ENCODE measurements around the gene CA5A. TPM values are rescaled to one million over a fixed set of nuclear protein-coding genes. Genes with fewer than 3 reads are reported as not detected.
A peak's percentile ranks its signal among the peaks of the same experiment; 100 is the strongest.

CA5A gene
- total RNA-seq, 1 experiment from 2014 or later = not detected

DNA sequence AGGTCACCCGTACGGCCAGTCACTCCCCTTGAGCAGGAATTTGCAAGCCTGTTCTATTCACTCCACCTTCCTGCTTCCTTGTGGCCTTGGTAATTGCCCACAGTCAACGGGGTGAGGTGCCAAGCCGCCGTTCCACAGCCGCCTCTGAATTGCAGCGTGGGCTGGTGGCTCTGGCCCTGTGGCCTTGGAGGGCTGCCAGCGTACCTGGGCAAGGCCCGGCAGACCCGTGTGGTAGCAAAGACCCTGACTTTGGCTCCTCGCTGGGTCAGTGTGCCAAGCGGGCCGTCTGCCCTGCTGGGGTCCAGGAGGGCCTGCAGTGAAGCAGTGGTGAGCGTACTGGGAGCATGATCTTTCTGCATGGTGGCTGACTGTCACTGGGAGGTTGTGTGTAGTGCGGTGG, 18.5 kb upstream of the CA5A start:
- Histone ChIP-seq H3K27me3 (ENCODE audit: low read length) (no peaks in the 10 kb centered on the region), H2AFZ (ENCODE audit: low read length) (no peak overlapping the region), H3K4me1 (ENCODE audit: low read length) (peaks cover 22% of the 10 kb centered on the region), H3K4me2 (ENCODE audit: low read depth, low read length, poor library complexity, severe bottlenecking) (no peak overlapping the region), H3K9me3 (ENCODE audit: low read length) (no peaks in the 10 kb centered on the region), H3K79me2 (ENCODE audit: low read length) (peaks cover 83% of the 10 kb centered on the region), H3K9me2 (replicated peaks; ENCODE audit: insufficient read depth, low read length) (no peaks in the 10 kb centered on the region), H4K20me1 (ENCODE audit: insufficient read depth, low read depth, low read length) (no peaks in the 10 kb centered on the region; the same call in 1 of the 2 replicates), H3K4me3 (ENCODE audit: low read length) (no peak overlapping the region), H3K9ac (ENCODE audit: low read length) (no peak overlapping the region), H3K36me3 (ENCODE audit: insufficient read depth, low read length) (peaks cover 6% of the 10 kb centered on the region; the same call in 1 of the 2 replicates), H3K27ac (ENCODE audit: low read length) (no peak overlapping the region)
- no peak for DNase-seq

DNA sequence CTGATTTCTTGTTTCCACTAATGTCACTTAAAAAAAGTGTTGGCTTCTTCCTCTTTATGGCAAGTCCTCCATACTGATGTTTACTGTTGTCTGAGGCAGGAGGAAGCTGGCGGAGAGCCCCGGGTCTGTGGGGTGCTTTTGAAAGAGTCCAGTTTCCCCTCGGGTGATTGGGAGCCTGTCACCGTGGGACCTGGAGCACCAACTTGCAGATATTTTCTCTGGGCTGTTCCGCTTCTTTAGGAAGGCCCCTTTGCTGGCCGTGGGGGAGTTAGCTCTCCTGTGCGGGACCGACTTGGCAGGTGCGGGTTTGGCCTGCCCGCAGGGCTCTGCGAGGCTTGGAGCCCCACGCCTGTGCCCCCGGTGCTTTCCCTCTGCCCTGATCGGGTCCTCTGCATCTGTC, 18.0 kb upstream of the CA5A start:
- Histone ChIP-seq H3K4me1 (ENCODE audit: low read length) (peaks cover 22% of the 10 kb centered on the region), H2AFZ (ENCODE audit: low read length) (no peak overlapping the region), H3K4me2 (ENCODE audit: low read depth, low read length, poor library complexity, severe bottlenecking) (no peak overlapping the region), H3K4me3 (ENCODE audit: low read length) (no peak overlapping the region), H3K9me3 (ENCODE audit: low read length) (no peaks in the 10 kb centered on the region), H3K27me3 (ENCODE audit: low read length) (no peaks in the 10 kb centered on the region), H3K9ac (ENCODE audit: low read length) (no peak overlapping the region), H3K36me3 (ENCODE audit: insufficient read depth, low read length) (peaks cover 6% of the 10 kb centered on the region; the same call in 1 of the 2 replicates), H3K79me2 (ENCODE audit: low read length) (peaks cover 78% of the 10 kb centered on the region), H4K20me1 (ENCODE audit: insufficient read depth, low read depth, low read length) (no peaks in the 10 kb centered on the region; the same call in 1 of the 2 replicates), H3K9me2 (replicated peaks; ENCODE audit: insufficient read depth, low read length) (no peaks in the 10 kb centered on the region), H3K27ac (ENCODE audit: low read length) (no peak overlapping the region)
- no peak for DNase-seq

DNA sequence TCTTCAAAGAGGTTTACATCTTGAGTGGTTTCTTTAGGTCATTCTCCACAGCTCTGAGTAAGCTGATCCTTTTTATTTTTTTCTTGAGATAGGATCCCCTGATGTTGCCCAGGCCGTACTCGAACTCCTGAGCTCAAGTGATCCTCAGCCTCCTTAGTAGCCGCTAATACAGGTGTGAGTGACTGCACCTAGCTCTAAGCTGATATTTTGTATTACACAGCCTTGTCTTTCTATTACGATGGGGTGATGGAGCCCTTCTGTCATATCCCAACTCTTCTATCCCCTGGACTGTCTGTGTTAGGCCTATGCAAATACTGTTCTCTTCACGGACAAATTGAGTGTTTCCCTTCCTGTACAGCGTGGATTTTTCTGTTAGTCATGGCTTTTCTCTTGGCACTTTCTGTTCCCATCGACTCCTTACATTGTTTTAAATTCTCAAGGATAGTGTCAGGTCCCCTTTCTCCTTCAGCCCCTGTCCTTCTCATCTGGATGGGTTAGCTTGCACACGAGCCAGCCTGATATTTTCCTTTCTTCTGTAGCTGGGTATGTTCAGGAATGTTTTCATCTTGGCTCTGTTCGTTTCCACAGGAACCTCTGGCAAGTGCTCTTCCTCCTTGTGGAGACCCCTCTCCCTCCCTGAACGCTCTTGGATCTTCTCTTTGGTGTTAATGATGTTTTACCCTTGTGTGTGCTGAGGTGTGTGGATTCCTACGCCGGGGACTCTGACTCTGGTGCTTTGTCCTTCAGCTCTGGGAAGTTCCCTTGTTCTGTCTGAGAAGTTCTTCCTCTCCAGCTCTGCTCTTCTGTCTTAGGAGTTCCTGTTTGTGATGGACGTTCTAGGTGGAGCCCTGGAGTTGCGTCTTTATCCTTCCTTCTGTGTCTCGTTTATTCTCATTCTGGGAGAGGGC, 17.2 kb upstream of the CA5A start:
- no peak overlapping the region for H3K4me3 ChIP-seq (ENCODE audit: low read length)

DNA sequence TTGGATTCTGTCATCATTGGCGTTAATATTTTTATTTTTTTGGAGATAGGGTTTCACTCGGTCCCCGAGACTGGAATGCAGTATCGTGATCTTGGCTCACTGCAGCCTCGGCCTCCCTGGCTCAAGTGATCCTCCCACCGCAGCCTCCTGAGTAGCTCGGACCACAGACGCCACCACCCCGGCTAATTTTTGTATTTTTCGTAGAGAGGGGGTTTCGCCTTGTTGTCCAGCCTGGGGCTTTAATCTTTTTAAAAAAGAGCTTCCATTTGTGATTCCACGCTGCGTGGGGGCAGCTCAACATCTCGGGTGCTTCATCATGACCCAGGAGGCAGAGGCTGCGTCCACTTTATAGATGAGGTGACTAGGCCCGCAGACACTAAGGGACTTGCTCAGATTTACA, 16.4 kb upstream of the CA5A start:
- Histone ChIP-seq H3K9me3 (ENCODE audit: low read length) (no peaks in the 10 kb centered on the region), H3K4me3 (ENCODE audit: low read length) (peak overlapping the region; percentile 82), H3K79me2 (ENCODE audit: low read length) (peaks cover 62% of the 10 kb centered on the region), H3K27ac (ENCODE audit: low read length) (peak overlapping the region; percentile 79), H3K4me1 (ENCODE audit: low read length) (peaks cover 22% of the 10 kb centered on the region), H3K9ac (ENCODE audit: low read length) (peak overlapping the region; percentile 95), H4K20me1 (ENCODE audit: insufficient read depth, low read depth, low read length) (no peaks in the 10 kb centered on the region; the same call in 1 of the 2 replicates), H3K36me3 (ENCODE audit: insufficient read depth, low read length) (peaks cover 6% of the 10 kb centered on the region; the same call in 1 of the 2 replicates), H2AFZ (ENCODE audit: low read length) (no peak overlapping the region), H3K9me2 (replicated peaks; ENCODE audit: insufficient read depth, low read length) (no peaks in the 10 kb centered on the region), H3K27me3 (ENCODE audit: low read length) (no peaks in the 10 kb centered on the region), H3K4me2 (ENCODE audit: low read depth, low read length, poor library complexity, severe bottlenecking) (peak overlapping the region; percentile 82)
- no peak for DNase-seq

More for the DNA sequence above, 17.2 kb upstream of the CA5A start:
- H3K27me3 ChIP-seq (ENCODE audit: low read length) = no peaks in the 10 kb centered on the region
- peak overlapping the region; percentile 82 for H3K4me2 ChIP-seq (ENCODE audit: low read depth, low read length, poor library complexity, severe bottlenecking)
- H3K79me2 ChIP-seq (ENCODE audit: low read length) = peaks cover 70% of the 10 kb centered on the region
- no peak overlapping the region for H2AFZ ChIP-seq (ENCODE audit: low read length)
- DNase-seq = peak; percentile 26
- no peak overlapping the region for H3K27ac ChIP-seq (ENCODE audit: low read length)
- peak overlapping the region; percentile 95 for H3K9ac ChIP-seq (ENCODE audit: low read length)
- peaks cover 6% of the 10 kb centered on the region; the same call in 1 of the 2 replicates for H3K36me3 ChIP-seq (ENCODE audit: insufficient read depth, low read length)
- no peaks in the 10 kb centered on the region for H3K9me2 ChIP-seq (replicated peaks; ENCODE audit: insufficient read depth, low read length)
- peaks cover 22% of the 10 kb centered on the region for H3K4me1 ChIP-seq (ENCODE audit: low read length)
- H4K20me1 ChIP-seq (ENCODE audit: insufficient read depth, low read depth, low read length) = no peaks in the 10 kb centered on the region; the same call in 1 of the 2 replicates
- no peaks in the 10 kb centered on the region for H3K9me3 ChIP-seq (ENCODE audit: low read length)

DNA sequence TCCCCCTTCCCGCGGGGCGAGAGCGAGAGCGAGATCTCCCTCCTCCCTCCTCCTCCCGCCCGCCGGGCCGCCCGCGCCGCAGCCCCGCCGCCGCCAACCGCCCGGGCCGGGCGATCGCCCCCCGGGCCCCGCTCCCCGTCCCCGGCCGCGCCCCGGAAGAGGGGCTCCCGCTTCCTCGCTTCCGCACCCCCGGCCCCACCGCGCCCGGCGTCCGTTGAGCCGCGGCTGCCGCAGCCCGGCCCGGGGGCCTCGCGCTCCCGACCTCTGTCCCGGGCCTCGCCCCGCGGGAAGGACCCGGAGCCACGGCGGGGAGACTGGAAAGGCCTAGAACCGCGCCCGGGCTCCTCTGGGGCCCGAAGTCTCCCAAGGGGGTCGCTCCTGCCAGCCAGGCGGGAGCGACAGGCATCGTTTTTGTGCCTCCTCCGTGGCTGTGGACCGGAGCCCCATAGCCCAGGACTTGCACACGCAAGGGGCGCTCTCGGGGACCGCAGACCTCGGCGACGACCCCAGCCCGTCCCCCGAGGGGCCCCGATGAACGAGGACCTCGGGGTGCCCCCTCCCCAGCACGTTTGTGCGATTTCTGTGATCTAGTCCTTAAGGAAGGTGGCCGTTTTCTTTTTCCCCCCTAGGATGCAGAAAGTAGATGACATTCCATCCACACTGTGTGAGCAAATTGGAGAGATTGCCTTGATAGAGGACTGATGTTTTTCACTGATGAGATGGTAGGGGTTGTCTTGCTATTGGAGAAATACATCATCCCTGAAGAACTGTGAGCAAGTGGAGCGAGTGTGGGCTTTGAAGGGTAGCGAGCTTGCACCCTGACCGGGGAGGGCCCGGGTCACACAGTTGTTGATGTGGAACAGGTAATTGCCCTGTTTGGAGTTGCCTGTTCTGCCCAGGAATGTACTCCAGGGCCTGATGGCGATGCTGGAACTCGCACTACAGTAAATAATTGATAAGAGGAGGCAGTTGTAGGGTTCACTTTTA, 15.5 kb upstream of the CA5A start:
- peaks cover 6% of the 10 kb centered on the region; the same call in 1 of the 2 replicates for H3K36me3 ChIP-seq (ENCODE audit: insufficient read depth, low read length)
- H3K27ac ChIP-seq (ENCODE audit: low read length) = peak overlapping the region; percentile 79
- H3K9me3 ChIP-seq (ENCODE audit: low read length) = no peaks in the 10 kb centered on the region
- H3K4me3 ChIP-seq (ENCODE audit: low read length) = peak overlapping the region; percentile 82
- DNase-seq = peak; percentile 55
- peaks cover 53% of the 10 kb centered on the region for H3K79me2 ChIP-seq (ENCODE audit: low read length)
- no peaks in the 10 kb centered on the region for H3K9me2 ChIP-seq (replicated peaks; ENCODE audit: insufficient read depth, low read length)
- no peak overlapping the region for H2AFZ ChIP-seq (ENCODE audit: low read length)
- no peaks in the 10 kb centered on the region for H3K27me3 ChIP-seq (ENCODE audit: low read length)
- no peaks in the 10 kb centered on the region; the same call in 1 of the 2 replicates for H4K20me1 ChIP-seq (ENCODE audit: insufficient read depth, low read depth, low read length)
- H3K9ac ChIP-seq (ENCODE audit: low read length) = peak overlapping the region; percentile 95
- H3K4me1 ChIP-seq (ENCODE audit: low read length) = peaks cover 22% of the 10 kb centered on the region
- peak overlapping the region; percentile 82 for H3K4me2 ChIP-seq (ENCODE audit: low read depth, low read length, poor library complexity, severe bottlenecking)

DNA sequence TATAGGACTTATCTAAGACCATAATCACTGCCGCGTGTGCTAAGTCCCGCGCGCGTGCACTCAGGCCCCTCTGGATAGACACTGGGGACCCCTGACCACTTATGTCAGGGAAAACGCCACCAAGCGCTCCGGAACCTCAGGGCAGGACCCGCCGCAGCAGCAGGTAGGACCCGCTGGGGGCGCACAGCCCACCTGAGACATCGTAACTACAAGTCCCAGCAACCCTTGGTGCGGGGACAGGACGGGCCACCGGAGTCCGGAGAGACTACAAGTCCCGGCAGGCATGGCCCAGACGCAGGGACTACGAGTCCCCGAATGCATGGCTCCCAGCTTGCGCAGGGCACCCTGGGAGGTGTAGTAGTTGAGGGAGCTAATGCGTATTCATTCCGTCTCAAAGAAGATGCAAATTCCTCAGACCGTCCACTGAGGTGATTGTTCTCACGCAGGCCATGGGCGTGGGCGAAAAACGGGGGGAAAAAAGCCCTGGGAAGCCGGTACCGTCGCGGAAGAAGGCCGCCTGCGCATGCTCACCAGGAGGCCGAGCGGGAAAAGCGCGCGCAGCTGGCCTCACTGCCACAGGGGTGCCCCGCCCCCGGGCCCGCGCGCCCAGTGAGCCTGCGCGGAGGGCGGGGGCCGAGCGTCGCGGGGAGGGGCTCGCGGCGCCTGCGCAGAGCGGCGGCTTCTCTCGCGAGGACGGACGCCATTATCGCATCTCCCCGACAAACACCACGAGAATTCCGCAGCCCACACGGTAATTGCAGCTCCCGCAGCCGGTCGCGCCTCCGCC, 14.6 kb upstream of the CA5A start, which contains the start of gene BANP:
TSS of gene BANP (plus strand) at position 670 of the 787 bp plus-strand sequence. CDS start 23,682 bp downstream, outside the sequence.
- Histone ChIP-seq H3K27ac (ENCODE audit: low read length) (peak within 1 kb of the TSS; percentile 79), H4K20me1 (ENCODE audit: insufficient read depth, low read depth, low read length) (no peaks in the 10 kb centered on the region; the same call in 1 of the 2 replicates), H3K9ac (ENCODE audit: low read length) (peak within 1 kb of the TSS; percentile 95), H3K9me2 (replicated peaks; ENCODE audit: insufficient read depth, low read length) (no peaks in the 10 kb centered on the region), H3K4me1 (ENCODE audit: low read length) (peaks cover 22% of the 10 kb centered on the region), H3K79me2 (ENCODE audit: low read length) (peaks cover 44% of the 10 kb centered on the region), H3K4me2 (ENCODE audit: low read depth, low read length, poor library complexity, severe bottlenecking) (peak within 1 kb of the TSS; percentile 82), H3K27me3 (ENCODE audit: low read length) (no peaks in the 10 kb centered on the region), H2AFZ (ENCODE audit: low read length) (peak within 1 kb of the TSS; percentile 57; the same call in 1 of the 2 replicates), H3K4me3 (ENCODE audit: low read length) (peak within 1 kb of the TSS; percentile 82), H3K9me3 (ENCODE audit: low read length) (no peaks in the 10 kb centered on the region), H3K36me3 (ENCODE audit: insufficient read depth, low read length) (peaks cover 6% of the 10 kb centered on the region; the same call in 1 of the 2 replicates)
- peak; percentile 99 for DNase-seq

DNA sequence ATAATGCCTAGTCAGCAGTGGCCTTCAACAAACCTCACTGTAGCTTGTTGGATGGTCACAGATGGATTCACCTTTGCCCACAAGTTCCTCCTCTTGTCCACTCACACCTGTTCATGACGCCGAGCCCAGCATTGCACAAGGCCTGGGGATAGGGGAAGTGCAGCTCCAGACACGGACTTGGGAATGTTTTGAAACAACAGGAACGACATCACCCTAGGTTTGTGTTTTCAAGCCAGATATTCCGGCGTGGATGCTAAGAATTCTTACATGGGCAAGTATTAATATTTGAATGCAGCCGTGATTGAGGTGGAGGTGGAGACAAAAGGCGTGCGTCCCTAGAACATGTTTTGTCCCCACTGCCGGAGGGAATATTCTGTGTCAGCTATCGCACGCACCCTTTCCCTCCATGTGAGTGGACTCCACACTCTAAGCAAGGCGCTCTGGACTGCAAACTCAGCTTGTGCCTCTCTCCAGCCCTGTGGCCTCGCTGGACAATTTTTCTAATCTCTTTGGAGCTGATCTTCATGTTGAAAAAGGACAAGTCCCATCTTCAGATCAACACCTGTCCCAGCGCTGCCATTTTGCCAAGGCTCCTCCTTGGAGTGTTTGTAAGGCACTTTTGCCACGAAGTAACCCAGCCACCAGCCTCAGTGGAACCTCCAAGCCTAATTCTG, 12.9 kb upstream of the CA5A start:
- no peak overlapping the region for H3K4me3 ChIP-seq (ENCODE audit: low read length)
- H3K36me3 ChIP-seq (ENCODE audit: insufficient read depth, low read length) = peaks cover 6% of the 10 kb centered on the region; the same call in 1 of the 2 replicates
- no peak overlapping the region for H2AFZ ChIP-seq (ENCODE audit: low read length)
- H3K9ac ChIP-seq (ENCODE audit: low read length) = no peak overlapping the region
- no peaks in the 10 kb centered on the region for H3K27me3 ChIP-seq (ENCODE audit: low read length)
- H3K9me2 ChIP-seq (replicated peaks; ENCODE audit: insufficient read depth, low read length) = no peaks in the 10 kb centered on the region
- no peak for DNase-seq
- H3K27ac ChIP-seq (ENCODE audit: low read length) = no peak overlapping the region
- no peaks in the 10 kb centered on the region for H3K9me3 ChIP-seq (ENCODE audit: low read length)
- no peaks in the 10 kb centered on the region; the same call in 1 of the 2 replicates for H4K20me1 ChIP-seq (ENCODE audit: insufficient read depth, low read depth, low read length)
- peaks cover 31% of the 10 kb centered on the region for H3K4me1 ChIP-seq (ENCODE audit: low read length)
- no peak overlapping the region for H3K4me2 ChIP-seq (ENCODE audit: low read depth, low read length, poor library complexity, severe bottlenecking)
- H3K79me2 ChIP-seq (ENCODE audit: low read length) = peaks cover 27% of the 10 kb centered on the region
